Colonic mucosa (tissue), 4 donors: ENCODE results near the gene MPDU1. TPM values are rescaled to one million over a fixed set of nuclear protein-coding genes. Genes with fewer than 3 reads are reported as not detected.
A peak's percentile ranks its signal among the peaks of the same experiment; 100 is the strongest.

ENCODE experiments used
- DNase-seq: peaks from one replicate; pipeline ENCODE4 v3.0.0-alpha.2; 2020
- H3K27ac ChIP-seq: fragments of 200-600 bp; one replicate; pipeline ENCODE4 v1.8.0; 2021
- H3K27me3 ChIP-seq: fragments of 200-600 bp; one replicate; pipeline ENCODE4 v1.8.0; 2021
- H3K36me3 ChIP-seq: fragments of 200-600 bp; one replicate; pipeline ENCODE4 v1.8.0; 2021
- H3K4me1 ChIP-seq: fragments of 200-600 bp; one replicate; pipeline ENCODE4 v1.8.0; 2021; ENCODE audit warnings: mild to moderate bottlenecking
- H3K4me3 ChIP-seq: fragments of 200-600 bp; one replicate; pipeline ENCODE4 v1.8.0; 2021
- H3K9ac ChIP-seq, 2 donors: one replicate each; pipeline ENCODE4 v1.7.0; 2013; ENCODE audit warnings: control low read depth in 2 of 2, low read depth in 2 of 2, low read length in 2 of 2
- H3K9me3 ChIP-seq: fragments of 200-600 bp; one replicate; pipeline ENCODE4 v1.8.0; 2021
- intact Hi-C: fragments of 100-400 bp; cut with DNase I; formaldehyde crosslinking; loops from one replicate; pipeline ENCODE4 v1.14.1; 2022
- total RNA-seq, 2 donors: library from RNA; stranded (reverse); fragmentation: NEBNext Ultra II Directional in 1 of 2; extraction: Animal tissue kit (Norgen Biotek cat#: 25700) in 1 of 2; gene quantifications; one replicate each; pipeline ENCODE4 v1.2.1, GENCODE V29; 2021
- TF ChIP-seq, protein P1 (sequence below): fragments of 200-600 bp; IDR thresholded peaks from one replicate; pipeline ENCODE4 v1.8.0; 2022; ENCODE audit warnings: antibody characterized with exemption, mild to moderate bottlenecking
- donor health status: healthy.
- donor health status: DM: no; HTN: no; CAD: no.
- donor health status: DM: no; HTN: no; CAD: no.

The MPDU1 gene
- total RNA-seq, 2 donors from 2014 or later = 80.1 to 111 TPM

DNA sequence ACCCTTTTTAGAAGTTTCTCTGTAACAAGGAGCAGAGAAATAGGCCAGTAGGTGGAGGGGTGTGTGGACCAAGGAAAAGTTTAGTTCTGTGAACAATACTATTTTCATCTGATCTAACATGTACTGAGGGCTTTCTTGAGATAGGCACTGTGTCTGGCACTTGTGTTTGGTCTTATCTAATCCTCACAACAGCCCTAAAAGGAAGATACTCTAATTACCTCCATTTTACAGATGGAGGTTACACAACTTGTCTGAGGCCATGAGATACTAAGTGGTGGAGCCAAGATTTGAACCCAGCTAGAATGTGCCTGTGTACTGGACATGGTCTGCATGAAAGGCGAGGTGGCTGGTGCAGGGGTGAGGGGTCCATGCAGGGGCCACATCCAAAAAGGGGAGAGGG is 30.3 kb upstream of the MPDU1 start:
- Histone ChIP-seq H3K9me3 (no peaks in the 10 kb centered on the region), H3K9ac (no peak overlapping the region), H3K27ac (peak overlapping the region; percentile 53), H3K36me3 (no peaks in the 10 kb centered on the region), H3K27me3 (no peaks in the 10 kb centered on the region), H3K4me1 (peaks cover 11% of the 10 kb centered on the region), H3K4me3 (no peak overlapping the region)
- DNase-seq = no peak
- intact Hi-C loops = no loop called here
- TF ChIP-seq, protein P1, sequence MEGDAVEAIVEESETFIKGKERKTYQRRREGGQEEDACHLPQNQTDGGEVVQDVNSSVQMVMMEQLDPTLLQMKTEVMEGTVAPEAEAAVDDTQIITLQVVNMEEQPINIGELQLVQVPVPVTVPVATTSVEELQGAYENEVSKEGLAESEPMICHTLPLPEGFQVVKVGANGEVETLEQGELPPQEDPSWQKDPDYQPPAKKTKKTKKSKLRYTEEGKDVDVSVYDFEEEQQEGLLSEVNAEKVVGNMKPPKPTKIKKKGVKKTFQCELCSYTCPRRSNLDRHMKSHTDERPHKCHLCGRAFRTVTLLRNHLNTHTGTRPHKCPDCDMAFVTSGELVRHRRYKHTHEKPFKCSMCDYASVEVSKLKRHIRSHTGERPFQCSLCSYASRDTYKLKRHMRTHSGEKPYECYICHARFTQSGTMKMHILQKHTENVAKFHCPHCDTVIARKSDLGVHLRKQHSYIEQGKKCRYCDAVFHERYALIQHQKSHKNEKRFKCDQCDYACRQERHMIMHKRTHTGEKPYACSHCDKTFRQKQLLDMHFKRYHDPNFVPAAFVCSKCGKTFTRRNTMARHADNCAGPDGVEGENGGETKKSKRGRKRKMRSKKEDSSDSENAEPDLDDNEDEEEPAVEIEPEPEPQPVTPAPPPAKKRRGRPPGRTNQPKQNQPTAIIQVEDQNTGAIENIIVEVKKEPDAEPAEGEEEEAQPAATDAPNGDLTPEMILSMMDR = no peak

DNA sequence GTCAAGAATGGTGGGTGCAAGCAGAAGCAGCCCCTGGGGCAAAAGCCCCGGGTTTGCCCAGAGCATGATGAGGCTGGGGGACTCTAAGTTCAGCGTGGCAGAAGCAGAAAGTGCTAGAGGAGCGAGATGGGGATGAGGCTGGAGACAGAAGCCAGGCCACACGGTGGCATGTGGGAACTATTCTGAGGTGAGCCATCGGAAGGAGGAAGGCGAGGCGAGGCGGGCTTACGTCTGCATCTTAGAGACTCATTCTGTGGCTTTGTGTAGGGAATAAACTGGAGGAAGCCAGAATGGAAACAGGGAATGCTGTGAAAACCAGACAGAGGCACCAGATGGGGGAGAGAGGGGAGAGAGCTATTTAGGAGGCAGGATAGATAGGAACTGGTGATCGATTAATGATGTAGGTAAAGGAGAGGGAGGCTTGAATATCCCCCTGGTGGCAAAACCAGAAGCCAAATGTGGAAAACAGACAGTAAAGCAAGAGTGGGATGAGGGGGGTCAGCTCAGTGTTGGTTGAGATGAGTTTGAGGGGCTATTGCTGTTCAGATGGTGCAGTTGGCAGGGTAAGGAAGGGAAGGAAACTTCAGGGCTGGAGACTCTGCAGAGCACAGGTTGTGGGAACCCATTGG is 28.2 kb upstream of the MPDU1 start:
- Histone ChIP-seq H3K9me3 (no peaks in the 10 kb centered on the region), H3K4me1 (peaks cover 12% of the 10 kb centered on the region), H3K36me3 (no peaks in the 10 kb centered on the region), H3K27ac (no peak overlapping the region), H3K27me3 (no peaks in the 10 kb centered on the region), H3K9ac (no peak overlapping the region), H3K4me3 (no peak overlapping the region)
- TF ChIP-seq, protein P1 = no peak
- peak; percentile 18 for DNase-seq
- intact Hi-C loops = no loop called here

DNA sequence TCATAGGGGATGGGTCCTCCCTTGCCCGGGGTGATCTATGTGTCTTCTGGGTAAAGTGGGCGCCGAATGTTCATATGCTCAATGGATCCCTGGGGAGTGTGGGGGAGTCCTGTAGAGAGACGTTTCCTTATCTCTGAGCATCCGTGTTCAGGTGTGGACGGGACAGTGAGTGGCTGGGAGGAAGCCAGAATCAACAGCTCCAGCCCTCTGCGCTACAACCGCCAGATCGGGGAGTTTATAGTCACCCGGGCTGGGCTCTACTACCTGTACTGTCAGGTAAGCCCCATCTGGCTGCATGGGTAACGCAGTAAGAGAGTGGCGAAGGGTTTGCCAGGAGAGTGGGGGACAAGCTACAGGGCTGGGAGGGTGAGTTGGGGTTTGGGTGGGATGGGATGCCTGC is 27.0 kb upstream of the MPDU1 start:
- Histone ChIP-seq H3K4me1 (peaks cover 16% of the 10 kb centered on the region), H3K27ac (peak overlapping the region; percentile 95), H3K9ac (peak overlapping the region; percentile 71 to 100), H3K9me3 (no peaks in the 10 kb centered on the region), H3K4me3 (peak overlapping the region; percentile 27), H3K27me3 (no peaks in the 10 kb centered on the region), H3K36me3 (no peaks in the 10 kb centered on the region)
- peak; percentile 79 for DNase-seq
- intact Hi-C loops = no loop called here
- TF ChIP-seq, protein P1 = no peak

DNA sequence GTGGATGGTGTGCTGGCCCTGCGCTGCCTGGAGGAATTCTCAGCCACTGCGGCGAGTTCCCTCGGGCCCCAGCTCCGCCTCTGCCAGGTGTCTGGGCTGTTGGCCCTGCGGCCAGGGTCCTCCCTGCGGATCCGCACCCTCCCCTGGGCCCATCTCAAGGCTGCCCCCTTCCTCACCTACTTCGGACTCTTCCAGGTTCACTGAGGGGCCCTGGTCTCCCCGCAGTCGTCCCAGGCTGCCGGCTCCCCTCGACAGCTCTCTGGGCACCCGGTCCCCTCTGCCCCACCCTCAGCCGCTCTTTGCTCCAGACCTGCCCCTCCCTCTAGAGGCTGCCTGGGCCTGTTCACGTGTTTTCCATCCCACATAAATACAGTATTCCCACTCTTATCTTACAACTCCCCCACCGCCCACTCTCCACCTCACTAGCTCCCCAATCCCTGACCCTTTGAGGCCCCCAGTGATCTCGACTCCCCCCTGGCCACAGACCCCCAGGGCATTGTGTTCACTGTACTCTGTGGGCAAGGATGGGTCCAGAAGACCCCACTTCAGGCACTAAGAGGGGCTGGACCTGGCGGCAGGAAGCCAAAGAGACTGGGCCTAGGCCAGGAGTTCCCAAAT is 26.4 kb upstream of the MPDU1 start:
- Histone ChIP-seq H3K9me3 (no peaks in the 10 kb centered on the region), H3K4me3 (peak overlapping the region; percentile 27), H3K27me3 (no peaks in the 10 kb centered on the region), H3K4me1 (peaks cover 17% of the 10 kb centered on the region), H3K9ac (peak overlapping the region; percentile 71 to 100), H3K27ac (peak overlapping the region; percentile 95), H3K36me3 (no peaks in the 10 kb centered on the region)
- TF ChIP-seq, protein P1 = no peak
- DNase-seq = peak; percentile 81
- intact Hi-C loops = no loop called here

DNA sequence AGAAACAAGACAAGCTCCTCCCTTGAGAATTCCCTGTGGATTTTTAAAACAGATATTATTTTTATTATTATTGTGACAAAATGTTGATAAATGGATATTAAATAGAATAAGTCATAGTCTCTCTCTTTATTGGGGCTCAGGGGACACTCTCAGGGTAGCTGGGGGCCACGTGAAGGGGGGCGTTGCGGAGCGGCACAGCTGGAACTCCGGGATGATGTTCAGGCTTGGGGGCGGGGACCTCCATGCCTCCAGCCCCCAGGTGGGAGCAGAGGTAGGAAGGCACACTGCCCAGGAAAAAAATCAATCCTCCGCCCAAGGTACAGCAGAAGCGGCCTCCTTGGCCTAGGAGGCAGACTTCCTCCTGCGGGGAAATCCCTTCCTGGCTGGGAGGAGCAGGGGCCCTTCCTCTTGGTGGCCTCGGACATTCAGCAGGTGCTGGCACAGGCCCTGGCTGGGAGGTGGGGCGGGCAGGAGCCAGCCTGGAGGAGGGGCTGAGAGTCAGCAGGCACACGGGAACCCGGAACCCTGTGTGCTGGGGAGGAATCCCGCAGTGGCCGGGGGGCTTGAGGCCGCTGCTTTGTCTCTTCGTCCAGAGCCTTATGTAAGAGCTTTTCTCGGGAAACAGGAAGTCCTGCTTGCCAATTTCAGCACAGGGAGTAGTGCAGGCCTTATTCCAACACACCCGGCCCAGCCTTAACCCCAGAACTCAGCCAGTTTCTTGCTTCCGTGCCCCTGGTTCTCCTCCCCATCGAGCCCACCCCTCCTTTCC is 25.7 kb upstream of the MPDU1 start:
- Histone ChIP-seq H3K36me3 (no peaks in the 10 kb centered on the region), H3K4me1 (peaks cover 24% of the 10 kb centered on the region), H3K27ac (peak overlapping the region; percentile 95), H3K9me3 (no peaks in the 10 kb centered on the region), H3K4me3 (peak overlapping the region; percentile 43), H3K9ac (peak overlapping the region; percentile 71 to 100), H3K27me3 (no peaks in the 10 kb centered on the region)
- intact Hi-C loops = no loop called here
- DNase-seq = peak; percentile 94
- TF ChIP-seq, protein P1 = no peak
